Esophagus mucosa (tissue), 1 donor: Measurements from ENCODE around the gene INPP4B. TPM values are rescaled to one million over a fixed set of nuclear protein-coding genes. Genes with fewer than 3 reads are reported as not detected.
A peak's percentile ranks its signal among the peaks of the same experiment; 100 is the strongest.

ENCODE experiments used
- ATAC-seq: fragments of 200-7000 bp; cut with Tn5 transposase; one replicate; pipeline ENCODE4 v1.9.1; 2020
- total RNA-seq: library from RNA; stranded (reverse); gene quantifications from one replicate; pipeline ENCODE4 v1.2.4, GENCODE V29; 2023
- donor health status: DM: yes; HTN: yes; CAD: no.

The INPP4B gene
- total RNA-seq, 1 donor from 2014 or later: 9.7 TPM

- no peak for ATAC-seq
These were observed 393.8 kb downstream of the INPP4B start for GRCh38 chr4:142452161-142452855.

GRCh38 chr4:142449771-142450373 is 396.2 kb downstream of the INPP4B start:
- no peak for ATAC-seq

GRCh38 chr4:142447009-142447408 is 399.1 kb downstream of the INPP4B start:
- ATAC-seq: no peak

- no peak for ATAC-seq
These were observed 402.6 kb downstream of the INPP4B start for GRCh38 chr4:142443469-142443868.

- no peak for ATAC-seq
These were observed 406.0 kb downstream of the INPP4B start for GRCh38 chr4:142440093-142440492.

- ATAC-seq: no peak
These were observed 410.4 kb downstream of the INPP4B start for GRCh38 chr4:142435599-142436235.

GRCh38 chr4:142434519-142435224 is 411.4 kb downstream of the INPP4B start:
- no peak for ATAC-seq

- no peak for ATAC-seq
These were observed 417.4 kb downstream of the INPP4B start for GRCh38 chr4:142428715-142429114.

- no peak for ATAC-seq
These were observed 418.6 kb downstream of the INPP4B start for GRCh38 chr4:142427456-142427855.

- ATAC-seq: no peak
These were observed 422.2 kb downstream of the INPP4B start for GRCh38 chr4:142423861-142424260.

- peak; percentile 55 for ATAC-seq
These were observed 425.6 kb downstream of the INPP4B start for GRCh38 chr4:142420311-142421095.

GRCh38 chr4:142419712-142420111 is 426.4 kb downstream of the INPP4B start:
- no peak for ATAC-seq

- ATAC-seq: no peak
These were observed 427.4 kb downstream of the INPP4B start for GRCh38 chr4:142418697-142419096.

GRCh38 chr4:142416711-142417275 is 429.3 kb downstream of the INPP4B start:
- ATAC-seq: peak; percentile 44

GRCh38 chr4:142416121-142416520 is 430.0 kb downstream of the INPP4B start:
- ATAC-seq: no peak

GRCh38 chr4:142414366-142414990 is 431.6 kb downstream of the INPP4B start:
- ATAC-seq: no peak

GRCh38 chr4:142413485-142413884 is 432.6 kb downstream of the INPP4B start:
- ATAC-seq: no peak

GRCh38 chr4:142411993-142412392 is 434.1 kb downstream of the INPP4B start:
- no peak for ATAC-seq

- ATAC-seq: peak; percentile 43
These were observed 438.1 kb downstream of the INPP4B start for GRCh38 chr4:142408003-142408441.

GRCh38 chr4:142407596-142407995 is 438.5 kb downstream of the INPP4B start:
- ATAC-seq: no peak

- no peak for ATAC-seq
These were observed 439.1 kb downstream of the INPP4B start for GRCh38 chr4:142406917-142407501.
